ENCODE results near the gene STARD3. TPM values are rescaled to one million over a fixed set of nuclear protein-coding genes. Genes with fewer than 3 reads are reported as not detected.

STARD3 gene
- total and polyA plus RNA-seq, 2 of the 13 experiments (the other 11 are each of a cell fraction or from before 2014, with no cell fraction given), result 34.6 to 100 TPM

DNA sequence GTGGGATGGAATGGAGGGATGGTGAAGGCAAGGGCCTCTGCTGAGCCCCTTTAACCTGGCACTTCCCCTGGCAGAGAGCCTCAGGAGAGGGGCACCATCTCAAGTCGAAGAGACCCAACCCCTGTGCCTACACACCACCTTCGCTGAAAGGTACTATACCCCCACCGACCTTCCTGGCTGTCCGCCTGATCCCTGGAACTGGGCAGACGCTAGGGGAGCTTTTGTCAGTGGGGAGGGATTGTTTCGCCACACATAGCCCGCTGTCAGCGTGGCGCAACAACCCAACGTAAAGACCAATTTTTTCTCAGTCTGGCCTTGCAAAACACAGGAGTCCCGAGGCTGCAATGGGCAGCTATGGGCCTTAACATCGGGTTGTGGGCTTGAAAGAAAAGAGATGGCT, 7.0 kb upstream of the STARD3 start (continued):
- TF ChIP-seq, protein P1, sequence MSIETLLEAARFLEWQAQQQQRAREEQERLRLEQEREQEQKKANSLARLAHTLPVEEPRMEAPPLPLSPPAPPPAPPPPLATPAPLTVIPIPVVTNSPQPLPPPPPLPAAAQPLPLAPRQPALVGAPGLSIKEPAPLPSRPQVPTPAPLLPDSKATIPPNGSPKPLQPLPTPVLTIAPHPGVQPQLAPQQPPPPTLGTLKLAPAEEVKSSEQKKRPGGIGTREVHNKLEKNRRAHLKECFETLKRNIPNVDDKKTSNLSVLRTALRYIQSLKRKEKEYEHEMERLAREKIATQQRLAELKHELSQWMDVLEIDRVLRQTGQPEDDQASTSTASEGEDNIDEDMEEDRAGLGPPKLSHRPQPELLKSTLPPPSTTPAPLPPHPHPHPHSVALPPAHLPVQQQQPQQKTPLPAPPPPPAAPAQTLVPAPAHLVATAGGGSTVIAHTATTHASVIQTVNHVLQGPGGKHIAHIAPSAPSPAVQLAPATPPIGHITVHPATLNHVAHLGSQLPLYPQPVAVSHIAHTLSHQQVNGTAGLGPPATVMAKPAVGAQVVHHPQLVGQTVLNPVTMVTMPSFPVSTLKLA (IDR thresholded peaks at IDR 0.05), result no peak
- TF ChIP-seq HNRNPL (IDR thresholded peaks at IDR 0.05; ENCODE audit: low read depth, low read length) (peak; percentile 65; the same call in 1 of the 2 replicates), FIP1L1 (IDR thresholded peaks at IDR 0.05; ENCODE audit: borderline replicate concordance, insufficient read depth, low read depth, low read length) (no peak), RFX1 (IDR thresholded peaks at IDR 0.05) (no peak), ZNF441 (CRISPR knock-in tag; IDR thresholded peaks at IDR 0.05; ENCODE audit: borderline replicate concordance) (no peak), ZNF564 (CRISPR knock-in tag; IDR thresholded peaks at IDR 0.05) (no peak), PHF8 (CRISPR knock-in tag; IDR thresholded peaks at IDR 0.05) (no peak), ZSCAN9 (CRISPR knock-in tag; IDR thresholded peaks at IDR 0.05; ENCODE audit: borderline replicate concordance) (no peak), ZNF841 (CRISPR knock-in tag; IDR thresholded peaks at IDR 0.05; ENCODE audit: borderline replicate concordance) (no peak), BRCA1 (CRISPR knock-in tag; IDR thresholded peaks at IDR 0.05) (no peak), LCORL (IDR thresholded peaks at IDR 0.05) (no peak), LCORL (CRISPR knock-in tag; IDR thresholded peaks at IDR 0.05) (peak; percentile 29; the same call in 1 of the 2 replicates), CREB1 (IDR thresholded peaks at IDR 0.05) (no peak), CREB1 (CRISPR knock-in tag; IDR thresholded peaks at IDR 0.05) (no peak), ZNF839 (CRISPR knock-in tag; IDR thresholded peaks at IDR 0.05; ENCODE audit: borderline replicate concordance) (no peak), CBX1 (IDR thresholded peaks at IDR 0.05; ENCODE audit: low read depth) (no peak), NCOA5 (CRISPR knock-in tag; IDR thresholded peaks at IDR 0.05) (no peak), ZNF143 (CRISPR knock-in tag; IDR thresholded peaks at IDR 0.05) (no peak), THAP8 (CRISPR knock-in tag; IDR thresholded peaks at IDR 0.05; ENCODE audit: borderline replicate concordance) (no peak), SIX1 (CRISPR knock-in tag; IDR thresholded peaks at IDR 0.05; ENCODE audit: borderline replicate concordance) (no peak), ZKSCAN1 (IDR thresholded peaks at IDR 0.05; ENCODE audit: low read length) (no peak), FOXK2 (IDR thresholded peaks at IDR 0.05) (no peak), ZFYVE20 (CRISPR knock-in tag; IDR thresholded peaks at IDR 0.05; ENCODE audit: borderline replicate concordance, low read depth) (no peak), MLLT10 (CRISPR knock-in tag; IDR thresholded peaks at IDR 0.05) (no peak), PITX1 (CRISPR knock-in tag; IDR thresholded peaks at IDR 0.05) (no peak), ZC3H4 (CRISPR knock-in tag; IDR thresholded peaks at IDR 0.05; ENCODE audit: borderline replicate concordance) (no peak)
- TF ChIP-seq, protein P2, sequence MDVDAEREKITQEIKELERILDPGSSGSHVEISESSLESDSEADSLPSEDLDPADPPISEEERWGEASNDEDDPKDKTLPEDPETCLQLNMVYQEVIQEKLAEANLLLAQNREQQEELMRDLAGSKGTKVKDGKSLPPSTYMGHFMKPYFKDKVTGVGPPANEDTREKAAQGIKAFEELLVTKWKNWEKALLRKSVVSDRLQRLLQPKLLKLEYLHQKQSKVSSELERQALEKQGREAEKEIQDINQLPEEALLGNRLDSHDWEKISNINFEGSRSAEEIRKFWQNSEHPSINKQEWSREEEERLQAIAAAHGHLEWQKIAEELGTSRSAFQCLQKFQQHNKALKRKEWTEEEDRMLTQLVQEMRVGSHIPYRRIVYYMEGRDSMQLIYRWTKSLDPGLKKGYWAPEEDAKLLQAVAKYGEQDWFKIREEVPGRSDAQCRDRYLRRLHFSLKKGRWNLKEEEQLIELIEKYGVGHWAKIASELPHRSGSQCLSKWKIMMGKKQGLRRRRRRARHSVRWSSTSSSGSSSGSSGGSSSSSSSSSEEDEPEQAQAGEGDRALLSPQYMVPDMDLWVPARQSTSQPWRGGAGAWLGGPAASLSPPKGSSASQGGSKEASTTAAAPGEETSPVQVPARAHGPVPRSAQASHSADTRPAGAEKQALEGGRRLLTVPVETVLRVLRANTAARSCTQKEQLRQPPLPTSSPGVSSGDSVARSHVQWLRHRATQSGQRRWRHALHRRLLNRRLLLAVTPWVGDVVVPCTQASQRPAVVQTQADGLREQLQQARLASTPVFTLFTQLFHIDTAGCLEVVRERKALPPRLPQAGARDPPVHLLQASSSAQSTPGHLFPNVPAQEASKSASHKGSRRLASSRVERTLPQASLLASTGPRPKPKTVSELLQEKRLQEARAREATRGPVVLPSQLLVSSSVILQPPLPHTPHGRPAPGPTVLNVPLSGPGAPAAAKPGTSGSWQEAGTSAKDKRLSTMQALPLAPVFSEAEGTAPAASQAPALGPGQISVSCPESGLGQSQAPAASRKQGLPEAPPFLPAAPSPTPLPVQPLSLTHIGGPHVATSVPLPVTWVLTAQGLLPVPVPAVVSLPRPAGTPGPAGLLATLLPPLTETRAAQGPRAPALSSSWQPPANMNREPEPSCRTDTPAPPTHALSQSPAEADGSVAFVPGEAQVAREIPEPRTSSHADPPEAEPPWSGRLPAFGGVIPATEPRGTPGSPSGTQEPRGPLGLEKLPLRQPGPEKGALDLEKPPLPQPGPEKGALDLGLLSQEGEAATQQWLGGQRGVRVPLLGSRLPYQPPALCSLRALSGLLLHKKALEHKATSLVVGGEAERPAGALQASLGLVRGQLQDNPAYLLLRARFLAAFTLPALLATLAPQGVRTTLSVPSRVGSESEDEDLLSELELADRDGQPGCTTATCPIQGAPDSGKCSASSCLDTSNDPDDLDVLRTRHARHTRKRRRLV (CRISPR knock-in tag; IDR thresholded peaks at IDR 0.05), result 0 out of 2 replicates have a peak, but pooled peaks have one; percentile 11

All from HepG2 (cell line).